H54 (cell line): Measurements from ENCODE around the gene TMUB2.

ENCODE experiments used
- DNase-seq: peaks from one replicate; pipeline ENCODE4 v3.0.0; 2011; ENCODE audit warnings: low spot score, mixed read lengths; ENCODE audit not compliant: insufficient read length
- FAIRE-seq: peaks from 3 replicates; lab custom pipeline; 2011; peaks lifted over from hg19 to GRCh38; lab: Jason Lieb, UNC
- POLR2A ChIP-seq: IDR thresholded peaks from 2 replicates; pipeline ENCODE4 v1.6.1; 2011; ENCODE audit warnings: low read depth, mild to moderate bottlenecking, low read length

Gene TMUB2

GRCh38 chr17:44188576-44189403 is 2.0 kb downstream of the TMUB2 start:
- no peak for TF ChIP-seq POLR2A
- FAIRE-seq, result no peak
- DNase-seq, result no peak

GRCh38 chr17:44190481-44190880 is 3.7 kb downstream of the TMUB2 start:
- TF ChIP-seq POLR2A, result no peak
- DNase-seq, result no peak
- FAIRE-seq, result no peak

- DNase-seq, result no peak
- peak; percentile 14; the same call in 1 of the 2 replicates for TF ChIP-seq POLR2A
- no peak for FAIRE-seq
Observed at GRCh38 chr17:44191369-44191768, 4.6 kb downstream of the TMUB2 start.

- DNase-seq (no peak), FAIRE-seq (no peak)
Observed at GRCh38 chr17:44191941-44192496, 5.2 kb downstream of the TMUB2 start.

GRCh38 chr17:44192750-44193149 is 6.0 kb downstream of the TMUB2 start:
- no peak for FAIRE-seq
- no peak for TF ChIP-seq POLR2A

More at GRCh38 chr17:44191941-44192496, 5.2 kb downstream of the TMUB2 start:
- no peak for TF ChIP-seq POLR2A

GRCh38 chr17:44193326-44194084 is 6.7 kb downstream of the TMUB2 start:
- FAIRE-seq (no peak), DNase-seq (no peak)
- TF ChIP-seq POLR2A, result no peak

More at GRCh38 chr17:44192750-44193149, 6.0 kb downstream of the TMUB2 start:
- DNase-seq, result no peak

- no peak for TF ChIP-seq POLR2A
- FAIRE-seq, result no peak
- no peak for DNase-seq
Observed at GRCh38 chr17:44197107-44197506, 10.3 kb downstream of the TMUB2 start.

- TF ChIP-seq POLR2A, result peak; percentile 10; the same call in 1 of the 2 replicates
- FAIRE-seq (no peak), DNase-seq (no peak)
Observed at GRCh38 chr17:44197980-44198720, 11.4 kb downstream of the TMUB2 start.

GRCh38 chr17:44198721-44199552 is 12.2 kb downstream of the TMUB2 start:
- no peak for DNase-seq
- no peak for FAIRE-seq
- TF ChIP-seq POLR2A, result 0 out of 2 replicates have a peak, but pooled peaks have one; percentile 2

- FAIRE-seq, result no peak
- TF ChIP-seq POLR2A, result peak; percentile 47; the same call in 1 of the 2 replicates
Observed at GRCh38 chr17:44199553-44200477, 13.0 kb downstream of the TMUB2 start, which contains the start of gene ATXN7L3. ATXN7L3 (minus strand) TSS chr17:44199884; CDS start chr17:44198070, 1,814 bp downstream.

GRCh38 chr17:44200478-44201155 is 13.8 kb downstream of the TMUB2 start:
- no peak for FAIRE-seq
- peak; percentile 45; the same call in 1 of the 2 replicates for TF ChIP-seq POLR2A
- DNase-seq, result no peak

More at GRCh38 chr17:44199553-44200477, 13.0 kb downstream of the TMUB2 start, which contains the start of gene ATXN7L3:
- peak; percentile 96 for DNase-seq
